ENCODE data around the gene PLPP1. TPM values are rescaled to one million over a fixed set of nuclear protein-coding genes. Genes with fewer than 3 reads are reported as not detected.
A peak's percentile ranks its signal among the peaks of the same experiment; 100 is the strongest.

Gene PLPP1
- total RNA-seq, 6 experiments from 2014 or later: 23.3 to 145 (median 36.0) TPM

GRCh38 chr5:55459572-55459971, 75.2 kb downstream of the PLPP1 start:
- no peak overlapping the region for H3K27ac ChIP-seq
- H3K9me3 ChIP-seq: no peaks in the 10 kb centered on the region
- ATAC-seq (no peak), DNase-seq (no peak)
- no peaks in the 10 kb centered on the region for H3K4me1 ChIP-seq
- TF ChIP-seq POLR2A (IDR thresholded peaks at IDR 0.05): no peak
- no peak for TF ChIP-seq CTCF (IDR thresholded peaks at IDR 0.05)
- 83% methylated on average over 1 of the region's 2 CpGs for WGBS (ENCODE audit: insufficient coverage, low coverage, low lambda C conversion rate, missing lambda C conversion rate)
- no peaks in the 10 kb centered on the region for H3K36me3 ChIP-seq
- H3K4me3 ChIP-seq: no peak overlapping the region
- intact Hi-C loops (cut with DNase I): no loop called here
- H3K27me3 ChIP-seq: no peaks in the 10 kb centered on the region

GRCh38 chr5:55456216-55456895, 78.4 kb downstream of the PLPP1 start:
- WGBS (ENCODE audit: insufficient coverage, low coverage, low lambda C conversion rate, missing lambda C conversion rate): 90% methylated on average over 2 of the region's 3 CpGs
- H3K36me3 ChIP-seq: no peaks in the 10 kb centered on the region
- H3K27ac ChIP-seq: no peak overlapping the region
- no peaks in the 10 kb centered on the region for H3K4me1 ChIP-seq
- intact Hi-C loops (cut with DNase I): no loop called here
- ATAC-seq: peak in 1 of 4 donors; percentile 25
- no peaks in the 10 kb centered on the region for H3K9me3 ChIP-seq
- no peak overlapping the region for H3K4me3 ChIP-seq
- no peak for DNase-seq
- TF ChIP-seq CTCF (IDR thresholded peaks at IDR 0.05) (no peak), POLR2A (IDR thresholded peaks at IDR 0.05) (no peak)
- no peaks in the 10 kb centered on the region for H3K27me3 ChIP-seq

- no peak for DNase-seq
- Histone ChIP-seq H3K4me3 (no peak overlapping the region), H3K27ac (no peak overlapping the region), H3K36me3 (no peaks in the 10 kb centered on the region), H3K9me3 (no peaks in the 10 kb centered on the region), H3K27me3 (no peaks in the 10 kb centered on the region), H3K4me1 (no peaks in the 10 kb centered on the region)
- ATAC-seq: peak in 1 of 4 donors; percentile 30
- TF ChIP-seq CTCF (IDR thresholded peaks at IDR 0.05) (no peak), POLR2A (IDR thresholded peaks at IDR 0.05) (no peak)
- 53% methylated on average over 2 of the region's 2 CpGs for WGBS (ENCODE audit: insufficient coverage, low coverage, low lambda C conversion rate, missing lambda C conversion rate)
- intact Hi-C loops (cut with DNase I): no loop called here
These were observed 80.5 kb downstream of the PLPP1 start for GRCh38 chr5:55454282-55454681.

GRCh38 chr5:55453211-55453610, 81.6 kb downstream of the PLPP1 start:
- WGBS (ENCODE audit: insufficient coverage, low coverage, low lambda C conversion rate, missing lambda C conversion rate): 29% methylated on average over 1 of the region's 1 CpG
- H3K36me3 ChIP-seq: no peaks in the 10 kb centered on the region
- no peaks in the 10 kb centered on the region for H3K4me1 ChIP-seq
- H3K27ac ChIP-seq: no peak overlapping the region
- no peaks in the 10 kb centered on the region for H3K27me3 ChIP-seq
- TF ChIP-seq CTCF (IDR thresholded peaks at IDR 0.05): no peak
- no peak for TF ChIP-seq POLR2A (IDR thresholded peaks at IDR 0.05)
- H3K9me3 ChIP-seq: no peaks in the 10 kb centered on the region
- no peak overlapping the region for H3K4me3 ChIP-seq
- ATAC-seq (no peak), DNase-seq (no peak)
- intact Hi-C loops (cut with DNase I): no loop called here

Measured in right lobe of liver (tissue), 6 donors.